ENCODE measurements around the gene HOGA1.
"Not testable (repeated sequence)": the region's sequence is repeated elsewhere in the genome, so short reads cannot be mapped to it uniquely, and the experiment has no call there.

HOGA1 gene

GRCh38 chr10:97612386-97612785 is 28.2 kb downstream of the HOGA1 start:
- no peak for DNase-seq

GRCh38 chr10:97618285-97618684 is 34.1 kb downstream of the HOGA1 start:
- DNase-seq = no peak

GRCh38 chr10:97618733-97619132 is 34.5 kb downstream of the HOGA1 start:
- no peak for DNase-seq

DNA sequence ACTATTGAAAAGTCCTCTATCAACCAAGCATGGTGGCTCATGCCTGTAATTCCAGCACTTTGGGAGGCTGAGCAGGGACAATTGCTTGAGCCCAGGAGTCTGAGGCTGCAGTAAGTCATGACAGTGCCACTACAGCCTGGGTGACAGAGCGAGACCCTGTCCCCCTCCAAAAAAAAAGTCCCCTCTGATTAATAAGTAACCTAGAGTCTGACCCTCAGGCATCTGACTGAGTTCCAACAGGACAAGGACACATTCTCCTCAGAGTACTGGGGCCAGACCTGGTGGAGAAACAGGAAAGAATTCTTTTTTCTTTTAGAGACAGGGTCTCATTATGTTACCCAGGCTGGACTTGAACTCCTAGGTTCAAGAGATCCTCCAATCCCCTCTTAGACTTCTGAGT is 39.1 kb downstream of the HOGA1 start:
- no peak for DNase-seq

GRCh38 chr10:97627731-97628130 is 43.5 kb downstream of the HOGA1 start:
- DNase-seq = no peak

GRCh38 chr10:97628228-97628627 is 44.0 kb downstream of the HOGA1 start:
- no peak for DNase-seq

- DNase-seq = no peak
Measured at GRCh38 chr10:97629289-97629688, 45.1 kb downstream of the HOGA1 start.

- no peak for DNase-seq
Measured at GRCh38 chr10:97631098-97631497, 46.9 kb downstream of the HOGA1 start.

GRCh38 chr10:97632949-97633884 is 49.0 kb downstream of the HOGA1 start, which contains the start of gene MORN4:
Gene MORN4, minus strand, starts transcription at chr10:97633500. Its CDS starts 13,847 bp downstream, at chr10:97619653.
- peak; percentile 70 for DNase-seq

- no peak for DNase-seq
Measured at GRCh38 chr10:97633921-97634320, 49.7 kb downstream of the HOGA1 start.

DNA sequence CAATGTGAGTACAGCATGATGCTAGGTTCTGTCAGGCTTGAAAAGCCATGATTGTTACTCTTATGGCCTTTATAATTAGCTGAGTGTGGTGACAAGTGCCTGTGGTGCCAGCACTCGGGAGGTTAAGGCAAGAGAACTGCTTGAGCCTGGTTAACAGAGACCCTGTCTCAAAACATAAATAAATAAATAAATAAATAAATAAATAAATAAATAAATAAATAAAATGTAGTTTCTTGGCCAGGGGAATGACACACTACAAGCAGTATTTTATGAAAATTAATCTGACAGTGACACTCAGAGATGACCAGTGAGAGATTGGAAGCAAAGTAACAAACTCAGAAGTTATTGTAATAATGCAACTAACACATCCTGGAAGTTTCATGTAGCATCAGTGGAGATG is 51.4 kb downstream of the HOGA1 start:
- DNase-seq = no peak

- not testable (repeated sequence) for DNase-seq
Measured at GRCh38 chr10:97639090-97639489, 54.9 kb downstream of the HOGA1 start.

DNA sequence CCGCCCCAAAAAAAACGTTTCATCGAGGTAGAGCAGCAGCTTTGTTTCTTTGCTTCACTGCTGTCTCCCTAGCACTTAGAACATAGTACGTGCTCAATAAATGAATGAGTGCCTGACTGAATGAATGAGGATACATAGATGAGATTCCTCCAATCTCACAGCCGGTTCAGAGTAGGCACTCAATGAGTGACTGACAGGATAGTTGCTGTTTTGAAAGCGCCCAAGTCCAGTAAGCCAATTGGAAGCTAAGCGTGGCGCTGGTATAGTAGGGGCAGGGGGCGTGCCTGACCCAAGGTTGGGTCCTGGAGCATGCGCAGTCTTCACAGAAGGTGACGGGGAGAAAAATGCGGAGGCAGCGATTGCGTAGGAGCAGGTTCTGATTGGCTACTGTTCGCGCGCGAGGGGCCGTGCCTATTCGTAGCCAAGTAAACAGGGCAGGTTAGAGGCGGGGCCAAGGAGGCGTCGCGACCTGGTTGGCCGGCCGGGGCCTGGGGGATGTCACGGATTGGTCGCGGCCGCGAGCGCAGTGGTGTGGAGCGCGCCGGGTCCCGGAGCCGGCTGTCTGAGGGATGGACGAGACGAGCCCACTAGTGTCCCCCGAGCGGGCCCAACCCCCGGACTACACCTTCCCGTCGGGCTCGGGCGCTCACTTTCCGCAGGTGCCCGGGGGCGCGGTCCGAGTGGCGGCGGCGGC is 56.1 kb downstream of the HOGA1 start, which contains the start of gene PI4K2A:
PI4K2A (plus strand) TSS at position 498 of the 694 bp plus-strand sequence; CDS start at position 570, 72 bp downstream.
- peak; percentile 96 for DNase-seq

DNA sequence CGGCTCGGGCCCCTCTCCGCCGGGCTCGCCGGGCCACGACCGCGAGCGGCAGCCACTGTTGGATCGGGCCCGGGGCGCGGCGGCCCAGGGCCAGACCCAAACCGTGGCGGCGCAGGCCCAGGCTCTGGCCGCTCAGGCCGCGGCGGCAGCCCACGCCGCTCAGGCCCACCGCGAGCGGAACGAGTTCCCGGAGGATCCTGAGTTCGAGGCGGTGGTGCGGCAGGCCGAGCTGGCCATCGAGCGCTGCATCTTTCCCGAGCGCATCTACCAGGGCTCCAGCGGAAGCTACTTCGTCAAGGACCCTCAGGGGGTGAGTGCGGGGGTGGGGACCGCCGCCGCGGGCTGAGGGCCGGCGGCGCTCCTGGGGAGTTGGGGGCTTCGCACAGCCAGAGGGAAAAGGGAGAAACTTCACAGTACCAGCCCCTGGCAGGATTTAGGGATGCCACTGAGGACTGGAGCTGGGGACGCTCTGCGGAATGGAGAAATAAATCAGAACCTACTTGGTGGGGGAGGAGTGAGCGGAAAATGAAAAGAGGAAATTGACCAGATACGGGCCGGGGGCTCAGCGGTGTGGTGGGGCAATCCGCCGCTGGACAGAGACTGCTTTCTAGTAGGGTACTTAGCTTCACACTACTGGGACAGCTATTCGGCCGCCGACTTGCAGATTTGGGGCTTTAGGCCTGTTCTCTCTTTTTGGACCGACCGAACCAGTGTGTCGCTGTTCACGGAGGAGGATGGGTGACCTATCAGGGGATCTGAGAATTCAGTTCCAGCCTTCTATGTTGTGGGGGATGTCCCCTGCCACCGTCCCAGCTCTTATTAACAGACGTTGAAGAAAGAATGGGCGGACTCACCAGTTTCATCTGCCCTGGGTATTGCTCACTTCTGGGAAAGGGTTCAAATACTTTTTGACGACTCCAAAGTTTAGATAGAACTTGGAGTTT is 57.0 kb downstream of the HOGA1 start:
- DNase-seq = no peak

DNA sequence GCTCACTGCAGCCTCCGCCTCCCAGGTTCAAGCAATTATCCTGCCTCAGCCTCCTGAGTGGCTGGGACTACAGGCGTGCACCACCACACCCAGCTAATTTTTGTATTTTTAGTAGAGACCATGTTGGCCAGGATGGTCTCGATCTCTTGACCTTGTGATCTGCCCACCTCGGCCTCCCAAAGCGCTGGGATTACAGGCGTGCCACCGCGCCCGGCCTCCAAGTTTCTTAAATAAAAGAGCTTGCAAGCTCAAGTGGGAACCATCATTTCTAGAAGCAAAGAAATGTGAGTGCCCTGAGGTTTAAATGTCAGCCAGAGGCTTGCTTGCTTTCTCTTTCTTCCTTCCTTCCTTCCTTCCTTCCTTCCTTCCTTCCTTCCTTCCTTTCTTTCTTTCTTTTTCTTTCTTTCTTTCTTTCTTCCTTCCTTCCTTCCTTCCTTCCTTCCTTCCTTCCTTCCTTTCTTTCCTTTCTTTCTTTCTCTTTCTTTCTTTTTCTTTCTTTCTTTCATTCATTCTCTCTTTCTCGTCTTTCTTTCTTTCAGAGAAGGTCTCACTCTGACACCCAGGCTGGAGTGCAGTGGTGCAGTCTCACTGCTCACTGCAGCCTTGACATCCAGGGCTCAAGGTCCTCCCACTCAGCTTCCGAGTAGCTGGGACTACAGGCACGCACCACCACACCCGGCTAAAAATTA is 58.4 kb downstream of the HOGA1 start:
- not testable (repeated sequence) for DNase-seq

- no peak for DNase-seq
Measured at GRCh38 chr10:97643441-97643985, 59.3 kb downstream of the HOGA1 start.

DNA sequence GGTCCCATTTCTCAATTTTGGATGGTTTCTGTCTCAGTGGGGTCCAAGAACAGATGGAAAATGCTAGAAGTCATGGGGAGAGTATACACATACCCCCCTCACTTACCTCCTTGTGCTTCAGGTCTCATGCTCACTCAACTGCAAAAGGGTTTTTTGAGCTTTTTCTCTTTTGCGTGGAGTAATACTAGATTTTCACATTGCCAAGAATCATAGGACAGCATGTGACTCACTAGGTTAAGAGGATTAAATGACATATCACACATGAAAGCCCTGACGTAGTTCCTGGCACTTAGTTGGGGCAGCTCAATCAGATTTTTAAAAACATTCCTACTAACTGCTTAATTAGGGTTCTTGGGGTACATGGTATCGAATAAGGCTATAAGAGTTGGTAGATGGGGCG is 60.7 kb downstream of the HOGA1 start:
- no peak for DNase-seq

DNA sequence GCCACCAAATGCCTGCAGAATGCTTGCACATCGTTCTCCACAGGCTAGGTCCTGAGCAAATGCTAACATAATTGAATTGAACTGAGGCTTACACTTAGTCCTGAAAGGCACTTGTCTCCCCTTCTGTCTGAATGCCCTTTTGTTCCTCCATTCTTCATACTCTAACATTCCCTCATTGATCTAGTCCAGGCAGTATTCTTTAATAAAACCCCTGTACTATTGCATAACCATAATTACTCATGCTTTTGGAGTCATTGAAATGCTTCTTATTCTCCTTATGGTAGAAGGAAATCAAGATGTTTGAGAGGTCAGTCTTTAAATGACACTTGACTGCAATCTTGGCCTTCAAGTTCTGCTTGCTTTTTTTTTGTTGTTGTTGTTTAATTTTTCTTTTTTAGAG is 63.4 kb downstream of the HOGA1 start:
- DNase-seq = no peak

- DNase-seq = no peak
Measured at GRCh38 chr10:97648562-97649404, 64.6 kb downstream of the HOGA1 start.

- DNase-seq = not testable (repeated sequence)
Measured at GRCh38 chr10:97649405-97649750, 65.2 kb downstream of the HOGA1 start.

DNA sequence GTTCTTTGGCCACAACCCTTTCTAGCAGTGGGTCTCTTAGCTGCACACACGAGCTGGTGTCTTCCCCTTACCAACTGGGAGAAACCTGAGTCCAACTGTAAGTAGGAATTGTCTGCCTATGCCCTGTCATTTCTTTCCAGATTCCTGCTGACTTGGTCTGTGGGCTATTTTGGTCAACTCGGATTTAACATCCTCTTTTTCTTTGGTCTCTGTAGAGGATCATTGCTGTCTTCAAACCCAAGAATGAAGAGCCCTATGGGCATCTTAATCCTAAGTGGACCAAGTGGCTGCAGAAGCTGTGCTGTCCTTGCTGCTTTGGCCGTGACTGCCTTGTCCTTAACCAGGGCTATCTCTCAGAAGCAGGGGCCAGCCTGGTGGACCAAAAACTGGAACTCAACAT is 66.5 kb downstream of the HOGA1 start:
- no peak for DNase-seq

Data from activated gamma-delta T cell (primary cell).